WTC11 (cell line): ENCODE data around the gene AK8.

Experiments used
- SMAD3 ChIP-seq: sonication (generic); formaldehyde crosslinking; IDR thresholded peaks from 2 replicates; pipeline ENCODE4 v1.8.0; 2022; ENCODE audit warnings: missing genetic modification reagents, mild to moderate bottlenecking, borderline replicate concordance
- TF ChIP-seq, protein P1 (sequence below): sonication (generic); formaldehyde crosslinking; IDR thresholded peaks from 2 replicates; pipeline ENCODE4 v1.8.0; 2022; ENCODE audit warnings: mild to moderate bottlenecking, missing genetic modification reagents

GRCh38 chr9:132909311-132909710, 31.2 kb upstream of the AK8 start:
- TF ChIP-seq, protein P1, sequence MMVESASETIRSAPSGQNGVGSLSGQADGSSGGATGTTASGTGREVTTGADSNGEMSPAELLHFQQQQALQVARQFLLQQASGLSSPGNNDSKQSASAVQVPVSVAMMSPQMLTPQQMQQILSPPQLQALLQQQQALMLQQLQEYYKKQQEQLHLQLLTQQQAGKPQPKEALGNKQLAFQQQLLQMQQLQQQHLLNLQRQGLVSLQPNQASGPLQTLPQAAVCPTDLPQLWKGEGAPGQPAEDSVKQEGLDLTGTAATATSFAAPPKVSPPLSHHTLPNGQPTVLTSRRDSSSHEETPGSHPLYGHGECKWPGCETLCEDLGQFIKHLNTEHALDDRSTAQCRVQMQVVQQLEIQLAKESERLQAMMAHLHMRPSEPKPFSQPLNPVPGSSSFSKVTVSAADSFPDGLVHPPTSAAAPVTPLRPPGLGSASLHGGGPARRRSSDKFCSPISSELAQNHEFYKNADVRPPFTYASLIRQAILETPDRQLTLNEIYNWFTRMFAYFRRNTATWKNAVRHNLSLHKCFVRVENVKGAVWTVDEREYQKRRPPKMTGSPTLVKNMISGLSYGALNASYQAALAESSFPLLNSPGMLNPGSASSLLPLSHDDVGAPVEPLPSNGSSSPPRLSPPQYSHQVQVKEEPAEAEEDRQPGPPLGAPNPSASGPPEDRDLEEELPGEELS (CRISPR knock-in tag): no peak
- TF ChIP-seq SMAD3: no peak
